CMK (cell line): Measurements from ENCODE around the gene TARS2.
A peak's percentile ranks its signal among the peaks of the same experiment; 100 is the strongest.

Experiments
- DNase-seq: peaks from one replicate; pipeline ENCODE4 v3.0.0-alpha.2; 2010; ENCODE audit warnings: low read depth

TARS2 gene

DNA sequence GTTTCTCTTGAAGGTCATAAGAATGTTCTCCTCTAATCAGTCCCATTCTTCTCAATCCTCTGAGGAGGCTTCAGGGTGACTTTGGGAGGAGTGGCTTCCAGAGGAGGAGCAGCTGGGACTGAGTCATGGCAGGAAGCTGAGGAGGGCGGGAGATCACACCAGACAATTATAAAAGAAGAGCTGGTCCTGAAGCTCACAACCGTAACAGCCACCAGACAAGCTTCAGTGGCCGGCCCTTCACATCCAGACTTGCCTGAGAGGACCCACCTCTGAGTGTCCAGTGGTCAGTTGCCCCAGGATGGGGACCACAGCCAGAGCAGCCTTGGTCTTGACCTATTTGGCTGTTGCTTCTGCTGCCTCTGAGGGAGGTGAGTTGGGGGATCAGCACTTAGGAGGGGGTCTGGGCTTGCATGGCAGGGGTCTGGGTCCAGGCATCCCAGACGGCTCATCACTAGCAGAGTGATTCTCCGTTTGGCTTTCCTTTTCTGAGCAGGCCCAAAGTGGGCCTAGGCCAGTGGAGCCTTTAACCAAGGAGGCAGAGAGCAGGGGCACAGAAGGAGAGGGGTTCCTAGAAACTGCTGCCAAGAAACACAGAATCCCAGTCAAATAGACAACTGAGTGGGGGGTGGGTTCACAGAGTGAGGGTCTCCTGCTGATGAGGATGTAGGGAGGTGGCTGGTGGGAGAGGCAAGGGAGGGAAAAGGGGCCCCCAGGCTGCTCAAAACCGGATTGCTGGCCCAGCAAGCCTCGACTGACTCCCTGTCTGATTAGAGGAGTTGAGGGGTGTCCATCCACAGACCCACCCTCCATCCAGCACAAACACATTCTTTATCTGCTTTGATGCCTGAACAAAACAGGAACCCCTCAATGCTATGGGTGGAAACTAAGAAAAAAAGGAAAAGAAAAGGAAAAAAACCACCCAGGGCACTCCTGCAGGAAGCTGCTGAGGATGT lies 21.0 kb downstream of the TARS2 start, which contains the start of gene ECM1:
Gene ECM1 (plus strand): TSS at position 198 of the 953 bp plus-strand sequence. CDS start 101 bp downstream, at position 299.
- DNase-seq = no peak

DNA sequence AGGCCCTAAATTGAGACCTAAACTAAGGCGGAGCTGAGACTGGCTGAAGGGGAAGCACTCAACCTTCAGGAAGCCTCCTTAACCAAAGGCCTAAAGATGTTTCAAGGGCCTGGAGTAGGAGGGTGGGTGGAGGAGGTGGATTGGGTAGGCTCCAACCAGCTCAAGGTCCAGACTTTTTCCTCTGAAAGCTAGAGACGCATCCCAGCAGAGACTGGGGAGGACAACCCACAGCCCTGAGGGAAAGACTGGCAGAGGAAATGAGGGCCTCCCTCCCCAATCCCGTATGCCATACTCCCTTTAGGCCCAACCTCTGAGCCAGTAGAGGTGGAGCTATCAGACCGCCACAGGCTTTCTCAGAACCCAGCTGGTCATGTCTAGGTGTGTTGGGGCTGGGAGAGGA lies 21.8 kb downstream of the TARS2 start:
- no peak for DNase-seq

- no peak for DNase-seq
Measured at GRCh38 chr1:150511551-150511950, 24.3 kb downstream of the TARS2 start.

- no peak for DNase-seq
Measured at GRCh38 chr1:150511985-150512660, 24.9 kb downstream of the TARS2 start.

DNA sequence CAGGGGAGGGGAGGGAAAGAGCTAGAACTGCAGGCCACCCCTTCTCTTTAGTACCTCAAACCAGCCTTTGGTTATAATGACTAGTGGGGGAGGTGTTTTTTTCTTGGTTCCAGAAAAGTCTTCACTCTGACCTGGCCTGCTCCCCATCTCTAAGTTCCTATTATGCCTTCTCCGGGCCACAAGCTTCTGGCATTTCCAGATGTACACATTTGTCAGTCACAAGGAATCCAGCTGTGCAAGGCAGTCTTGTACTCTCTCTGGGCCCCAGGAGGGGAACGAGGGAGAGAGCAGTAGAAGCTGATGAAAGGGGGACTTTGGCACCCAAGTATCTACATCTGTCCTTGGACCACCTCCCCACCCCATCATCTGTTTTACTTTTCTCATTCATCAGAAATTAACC lies 25.6 kb downstream of the TARS2 start:
- no peak for DNase-seq

- DNase-seq = no peak
Measured at GRCh38 chr1:150513351-150513791, 26.2 kb downstream of the TARS2 start.

GRCh38 chr1:150514260-150514659 lies 27.0 kb downstream of the TARS2 start:
- no peak for DNase-seq

DNA sequence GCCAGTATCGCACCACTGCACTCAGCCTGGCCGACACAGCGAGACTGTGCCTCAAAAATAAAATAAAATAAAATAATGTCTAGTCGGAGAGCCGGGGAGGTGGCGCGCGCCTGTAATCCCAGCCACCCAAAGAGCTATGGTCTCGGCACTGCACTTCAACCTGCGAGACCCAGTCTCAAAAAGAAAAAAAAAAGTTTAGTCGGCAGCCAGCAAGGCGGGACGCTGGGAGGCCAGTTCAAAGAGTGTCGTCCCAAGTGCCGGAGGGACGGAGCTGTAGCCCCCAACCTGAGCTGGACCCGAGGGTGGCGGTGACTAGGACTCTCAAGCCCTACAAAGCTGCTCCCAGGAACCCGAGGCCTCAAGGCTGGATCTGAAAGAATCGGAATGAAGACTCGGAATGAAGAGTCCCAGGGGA lies 27.7 kb downstream of the TARS2 start:
- DNase-seq = no peak

DNA sequence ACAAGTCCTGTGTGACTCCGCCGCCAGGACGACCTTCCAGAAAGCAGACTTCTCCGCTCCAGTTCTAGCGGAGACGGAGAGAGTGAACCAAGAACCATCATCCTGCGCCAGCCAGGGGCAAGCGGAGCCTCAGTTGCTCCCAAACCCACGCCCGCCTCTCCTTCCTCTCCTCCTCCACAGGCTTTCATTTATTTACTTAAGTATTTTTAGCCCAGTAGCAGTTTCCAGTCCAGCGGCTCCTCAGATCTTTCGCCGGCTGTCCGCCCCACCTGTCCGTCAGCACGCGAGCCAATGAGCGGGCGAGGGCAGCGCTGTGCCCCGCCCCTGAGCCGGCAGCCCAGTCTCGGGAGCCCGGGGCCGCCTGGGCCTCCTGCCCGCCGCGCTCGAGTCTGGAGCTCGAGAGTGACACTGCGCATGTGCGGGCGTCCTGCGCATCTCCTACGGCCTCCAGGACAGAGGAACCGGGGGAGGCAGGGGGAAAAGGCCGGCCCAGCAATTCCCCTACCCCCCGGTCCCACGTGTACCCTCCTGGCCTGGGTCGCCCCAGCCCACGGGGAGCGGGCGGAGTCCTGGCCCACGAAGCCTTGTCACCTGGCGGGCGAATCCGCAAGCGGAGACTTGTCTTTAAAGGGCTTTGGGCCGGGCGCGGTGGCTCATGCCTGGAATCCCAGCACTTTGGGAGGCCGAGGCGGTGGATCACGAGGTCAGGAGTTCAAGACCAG lies 28.3 kb downstream of the TARS2 start, which contains the start of gene FALEC:
Gene FALEC (plus strand): TSS at position 425 of the 722 bp plus-strand sequence.
- DNase-seq = peak; percentile 81

DNA sequence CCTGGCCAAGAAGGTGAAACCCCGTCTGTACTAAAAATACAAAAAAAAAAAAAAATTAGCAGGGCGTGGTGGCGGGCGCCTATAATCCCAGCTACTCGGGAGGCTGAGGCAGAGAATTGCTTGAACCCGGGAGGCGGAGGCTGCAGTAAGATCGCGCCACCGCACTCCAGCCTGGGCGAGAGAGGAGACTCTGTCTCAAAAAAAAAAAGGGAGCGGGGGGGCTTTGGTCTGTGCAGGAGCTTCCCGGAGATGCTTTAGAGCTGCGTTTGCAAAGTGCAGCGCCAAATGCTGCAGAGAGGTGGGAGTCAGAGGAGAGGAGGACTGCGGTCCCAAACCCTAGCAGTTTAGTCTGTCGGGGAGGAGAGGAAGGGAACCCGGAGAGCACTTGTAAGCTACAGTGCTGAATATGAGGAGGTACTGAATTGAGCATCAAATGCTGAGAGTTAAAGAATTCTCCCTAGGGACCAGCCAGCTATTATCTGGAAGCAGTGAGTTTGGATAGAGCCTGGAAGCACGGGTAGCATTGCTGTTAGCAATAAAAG lies 28.9 kb downstream of the TARS2 start:
- no peak for DNase-seq

GRCh38 chr1:150516616-150517015 lies 29.4 kb downstream of the TARS2 start:
- DNase-seq = no peak

GRCh38 chr1:150521196-150521968 lies 34.2 kb downstream of the TARS2 start:
- no peak for DNase-seq

GRCh38 chr1:150525348-150525747 lies 38.1 kb downstream of the TARS2 start:
- no peak for DNase-seq

GRCh38 chr1:150528196-150528595 lies 41.0 kb downstream of the TARS2 start:
- DNase-seq = no peak

DNA sequence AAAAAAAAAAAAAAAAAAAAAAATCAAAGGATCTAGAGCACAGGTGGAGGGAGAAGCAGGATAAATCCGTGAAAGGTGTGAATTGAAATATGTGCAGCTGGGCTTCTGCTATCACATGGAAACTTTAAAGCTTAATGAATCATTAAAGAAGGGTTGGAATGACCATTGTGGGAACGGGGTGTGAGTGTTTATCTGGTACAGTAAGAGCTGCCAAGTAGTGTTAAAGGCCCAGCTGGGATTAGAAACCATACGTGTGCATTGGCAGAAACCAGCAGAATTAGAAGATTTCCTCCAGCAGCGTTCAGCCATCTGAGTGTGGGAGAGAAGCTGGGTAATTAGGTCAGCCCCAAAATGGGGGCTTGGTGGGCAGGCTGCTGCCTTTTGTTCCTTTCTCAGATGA lies 41.8 kb downstream of the TARS2 start:
- no peak for DNase-seq

DNA sequence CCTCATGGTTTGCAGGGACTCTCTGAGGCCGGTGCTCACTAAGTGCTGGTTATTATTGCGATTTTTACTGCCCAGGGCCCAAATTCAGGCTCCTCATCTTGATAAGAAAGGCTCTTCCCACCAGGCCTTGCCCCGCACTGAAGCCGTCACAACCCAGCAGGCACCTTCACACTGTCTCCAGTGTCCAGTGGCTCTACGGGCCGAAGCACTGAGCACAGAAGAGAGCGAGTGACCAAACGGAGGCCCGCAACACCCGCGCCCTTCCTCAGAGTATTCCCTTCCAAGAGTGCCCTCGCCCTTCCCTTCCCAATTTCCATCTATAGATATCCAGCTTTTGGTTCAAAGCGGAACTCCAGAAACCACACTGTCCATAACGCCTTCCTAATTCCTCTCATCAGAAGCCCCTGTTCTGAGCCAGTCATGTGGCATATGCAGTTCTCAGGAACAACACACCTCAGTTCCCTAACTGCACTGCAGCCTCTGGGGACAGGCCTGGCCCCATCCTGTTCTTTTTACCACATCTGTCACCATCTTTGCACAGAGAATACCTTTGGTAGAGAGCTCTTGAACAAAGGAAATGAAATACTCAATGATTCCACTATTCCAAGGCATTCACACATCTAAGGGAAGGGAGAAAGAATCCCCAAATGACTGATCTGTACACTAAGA lies 43.4 kb downstream of the TARS2 start:
- no peak for DNase-seq

- DNase-seq = no peak
Measured at GRCh38 chr1:150532860-150533259, 45.6 kb downstream of the TARS2 start.

GRCh38 chr1:150534002-150534401 lies 46.8 kb downstream of the TARS2 start:
- DNase-seq = no peak

GRCh38 chr1:150535511-150536287 lies 48.5 kb downstream of the TARS2 start:
- DNase-seq = no peak
